Common myeloid progenitor, CD34-positive (primary cell): ENCODE data around the gene MYT1.
A peak's percentile ranks its signal among the peaks of the same experiment; 100 is the strongest.

Source experiments
- CTCF ChIA-PET: fragments of 350-600 bp; sonication (Branson Sonifier 250); formaldehyde crosslinking; loops from one replicate; lab custom pipeline; 2021; ENCODE audit warnings: antibody characterized with exemption; lab: Charles Lee
- POLR2A ChIA-PET: fragments of 350-600 bp; sonication (Branson Sonifier 250); formaldehyde crosslinking; loops from one replicate; lab custom pipeline; 2021; ENCODE audit warnings: antibody characterized with exemption; lab: Charles Lee
- DNase-seq, 3 donors: peaks; one replicate each; pipeline versions ENCODE4 v3.0.0 to v3.0.0-alpha.2; 2013
- H3K27ac ChIP-seq, 2 experiments: 1 replicate in 1 of 2; 2 replicates in 1 of 2; pipeline ENCODE4 v1.7.0; 2013; ENCODE audit warnings: inconsistent platforms in 2 of 2, low read length in 2 of 2, mild to moderate bottlenecking in 2 of 2, low read depth in 1 of 2, moderate library complexity in 1 of 2; ENCODE audit not compliant: severe bottlenecking in 2 of 2, insufficient read depth in 1 of 2, poor library complexity in 1 of 2
- H3K27me3 ChIP-seq, 5 experiments: replicated peaks in 2 of 5; 1 replicate in 3 of 5; 2 replicates in 2 of 5; pipeline versions ENCODE4 v1.6.1 to v1.7.0; 2013; ENCODE audit warnings: low read length in 4 of 5, mild to moderate bottlenecking in 2 of 5, moderate library complexity in 2 of 5, inconsistent platforms in 1 of 5; ENCODE audit not compliant: insufficient read depth in 5 of 5, control insufficient read depth in 4 of 5
- H3K36me3 ChIP-seq, 4 experiments: 1 replicate in 2 of 4; 2 replicates in 2 of 4; pipeline versions ENCODE4 v1.6.1 to v1.7.0; 2013; ENCODE audit warnings: low read length in 3 of 4, control low read depth in 1 of 4, mild to moderate bottlenecking in 1 of 4; ENCODE audit not compliant: control insufficient read depth in 4 of 4, insufficient read depth in 4 of 4
- H3K4me1 ChIP-seq, 4 experiments: 1 replicate in 3 of 4; 2 replicates in 1 of 4; pipeline versions ENCODE4 v1.6.1 to v1.7.1; 2013; ENCODE audit warnings: low read length in 3 of 4, mild to moderate bottlenecking in 3 of 4, control low read depth in 1 of 4, inconsistent platforms in 1 of 4, moderate library complexity in 1 of 4; ENCODE audit not compliant: control insufficient read depth in 4 of 4, insufficient read depth in 4 of 4; ENCODE audit errors: control extremely low read depth in 1 of 4
- H3K4me3 ChIP-seq, 7 experiments: 1 replicate in 4 of 7; 2 replicates in 3 of 7; pipeline versions ENCODE4 v1.5.1 to v1.7.0; 2013; ENCODE audit warnings: mild to moderate bottlenecking in 7 of 7, low read length in 6 of 7, moderate library complexity in 6 of 7, inconsistent platforms in 2 of 7, low read depth in 2 of 7, control low read depth in 1 of 7; ENCODE audit not compliant: insufficient read depth in 4 of 7, control insufficient read depth in 1 of 7; ENCODE audit errors: extremely low read depth in 1 of 7
- H3K9me3 ChIP-seq, 5 experiments: 1 replicate in 4 of 5; 2 replicates in 1 of 5; pipeline versions ENCODE4 v1.6.1 to v1.7.1; 2013; ENCODE audit warnings: low read length in 4 of 5, mild to moderate bottlenecking in 2 of 5, inconsistent platforms in 1 of 5, low read depth in 1 of 5, moderate library complexity in 1 of 5; ENCODE audit not compliant: control insufficient read depth in 4 of 5, insufficient read depth in 2 of 5; ENCODE audit errors: control extremely low read depth in 1 of 5
- WGBS: methylation state at CpG from one replicate; pipeline ENCODE4 v1.1.5; 2013; ENCODE audit not compliant: insufficient coverage; 5-methylcytosine and 5-hydroxymethylcytosine counted together

The MYT1 gene

GRCh38 chr20:64192406-64192805 is 28.2 kb downstream of the MYT1 start:
- Histone ChIP-seq H3K27me3 (peaks cover 0 to 2% (median 0%) of the 10 kb centered on the region in 5 experiments), H3K36me3 (no peaks in the 10 kb centered on the region), H3K9me3 (no peaks in the 10 kb centered on the region), H3K27ac (no peak overlapping the region), H3K4me3 (no peak overlapping the region), H3K4me1 (no peaks in the 10 kb centered on the region)
- 80% methylated on average over 8 of the region's 9 CpGs for WGBS
- ChIA-PET CTCF (no interaction called here), POLR2A (no interaction called here)
- peak in 2 of 3 donors; percentile 14 to 20 for DNase-seq

GRCh38 chr20:64193058-64193457 is 28.8 kb downstream of the MYT1 start:
- CTCF ChIA-PET = no interaction called here
- no peaks in the 10 kb centered on the region for H3K4me1 ChIP-seq
- 93% methylated on average over 3 of the region's 3 CpGs for WGBS

GRCh38 chr20:64194269-64194668 is 30.0 kb downstream of the MYT1 start:
- H3K27me3 ChIP-seq = peaks cover 0 to 2% (median 0%) of the 10 kb centered on the region in 5 experiments
- no peaks in the 10 kb centered on the region for H3K36me3 ChIP-seq
- DNase-seq = no peak
- POLR2A ChIA-PET = no interaction called here
- no peaks in the 10 kb centered on the region for H3K4me1 ChIP-seq
- H3K9me3 ChIP-seq = no peaks in the 10 kb centered on the region
- CTCF ChIA-PET = no interaction called here
- no peak overlapping the region for H3K4me3 ChIP-seq
- H3K27ac ChIP-seq = no peak overlapping the region

More at GRCh38 chr20:64193058-64193457, 28.8 kb downstream of the MYT1 start:
- H3K27me3 ChIP-seq = peaks cover 0 to 2% (median 0%) of the 10 kb centered on the region in 5 experiments
- H3K9me3 ChIP-seq = no peaks in the 10 kb centered on the region
- no peak overlapping the region for H3K27ac ChIP-seq
- no peak overlapping the region for H3K4me3 ChIP-seq
- POLR2A ChIA-PET = no interaction called here
- DNase-seq = no peak
- H3K36me3 ChIP-seq = no peaks in the 10 kb centered on the region

- ChIA-PET POLR2A (no interaction called here), CTCF (no interaction called here)
- Histone ChIP-seq H3K4me1 (no peaks in the 10 kb centered on the region), H3K27ac (no peak overlapping the region), H3K36me3 (no peaks in the 10 kb centered on the region), H3K27me3 (peaks cover 0 to 2% (median 0%) of the 10 kb centered on the region in 5 experiments), H3K4me3 (no peak overlapping the region), H3K9me3 (no peaks in the 10 kb centered on the region)
- no peak for DNase-seq
- WGBS = 97% methylated on average over 13 of the region's 15 CpGs
These were observed 32.1 kb downstream of the MYT1 start for GRCh38 chr20:64196309-64196708.

GRCh38 chr20:64196847-64197306 is 32.6 kb downstream of the MYT1 start:
- no peaks in the 10 kb centered on the region for H3K27me3 ChIP-seq
- 96% methylated on average over 6 of the region's 11 CpGs for WGBS
- CTCF ChIA-PET = no interaction called here

GRCh38 chr20:64198347-64198746 is 34.1 kb downstream of the MYT1 start:
- CTCF ChIA-PET = no interaction called here
- no peak overlapping the region for H3K27ac ChIP-seq
- H3K36me3 ChIP-seq = no peaks in the 10 kb centered on the region

More at GRCh38 chr20:64196847-64197306, 32.6 kb downstream of the MYT1 start:
- POLR2A ChIA-PET = no interaction called here
- H3K27ac ChIP-seq = no peak overlapping the region
- H3K4me1 ChIP-seq = no peaks in the 10 kb centered on the region
- peaks cover 0 to 4% (median 0%) of the 10 kb centered on the region in 5 experiments for H3K9me3 ChIP-seq
- no peak for DNase-seq
- no peaks in the 10 kb centered on the region for H3K36me3 ChIP-seq
- no peak overlapping the region for H3K4me3 ChIP-seq

GRCh38 chr20:64199395-64199794 is 35.1 kb downstream of the MYT1 start:
- Histone ChIP-seq H3K27me3 (no peaks in the 10 kb centered on the region), H3K9me3 (peaks cover 0 to 9% (median 0%) of the 10 kb centered on the region in 5 experiments), H3K4me3 (no peak overlapping the region), H3K36me3 (no peaks in the 10 kb centered on the region), H3K4me1 (no peaks in the 10 kb centered on the region), H3K27ac (no peak overlapping the region)
- DNase-seq = no peak
- whole genome bisulfite sequencing = 97% methylated on average over 8 of the region's 8 CpGs
- ChIA-PET POLR2A (no interaction called here), CTCF (no interaction called here)

More at GRCh38 chr20:64198347-64198746, 34.1 kb downstream of the MYT1 start:
- Histone ChIP-seq H3K9me3 (peaks cover 0 to 9% (median 0%) of the 10 kb centered on the region in 5 experiments), H3K4me3 (no peak overlapping the region), H3K4me1 (no peaks in the 10 kb centered on the region), H3K27me3 (no peaks in the 10 kb centered on the region)
- POLR2A ChIA-PET = no interaction called here
- DNase-seq = no peak
- 98% methylated on average over 9 of the region's 9 CpGs for WGBS
